DMS 273 (cell line): ENCODE results near the gene FARP1.
"Not testable (repeated sequence)": the region's sequence is repeated elsewhere in the genome, so short reads cannot be mapped to it uniquely, and the experiment has no call there.

Experiments used
- DNase-seq: peaks from one replicate; lab custom pipeline; 2025; ENCODE audit not compliant: unreplicated experiment; lab: John Stamatoyannopoulos, UW

FARP1 gene

GRCh38 chr13:98260357-98261164, 117.7 kb downstream of the FARP1 start:
- no peak for DNase-seq

GRCh38 chr13:98261165-98261702, 118.3 kb downstream of the FARP1 start:
- DNase-seq, result no peak

GRCh38 chr13:98262292-98262691, 119.4 kb downstream of the FARP1 start:
- DNase-seq, result no peak

GRCh38 chr13:98263841-98264240, 120.9 kb downstream of the FARP1 start:
- no peak for DNase-seq

GRCh38 chr13:98264877-98265276, 122.0 kb downstream of the FARP1 start:
- no peak for DNase-seq

GRCh38 chr13:98265692-98266551, 123.0 kb downstream of the FARP1 start:
- no peak for DNase-seq

- DNase-seq, result no peak
Observed at GRCh38 chr13:98267080-98267912, 124.4 kb downstream of the FARP1 start.

GRCh38 chr13:98269386-98269785, 126.5 kb downstream of the FARP1 start:
- no peak for DNase-seq

- no peak for DNase-seq
Observed at GRCh38 chr13:98270819-98271218, 127.9 kb downstream of the FARP1 start.

- DNase-seq, result not testable (repeated sequence)
Observed at GRCh38 chr13:98271646-98272045, 128.8 kb downstream of the FARP1 start.

GRCh38 chr13:98272549-98272948, 129.7 kb downstream of the FARP1 start:
- no peak for DNase-seq

GRCh38 chr13:98273067-98273823, 130.4 kb downstream of the FARP1 start:
- no peak for DNase-seq

- no peak for DNase-seq
Observed at GRCh38 chr13:98273824-98274742, 131.2 kb downstream of the FARP1 start.

GRCh38 chr13:98274921-98275487, 132.1 kb downstream of the FARP1 start:
- DNase-seq, result no peak

GRCh38 chr13:98275681-98276171, 132.8 kb downstream of the FARP1 start:
- DNase-seq, result no peak

- DNase-seq, result no peak
Observed at GRCh38 chr13:98276486-98276885, 133.6 kb downstream of the FARP1 start.

- no peak for DNase-seq
Observed at GRCh38 chr13:98278068-98278724, 135.3 kb downstream of the FARP1 start.
